Measurements from ENCODE around the gene DNAH1. TPM values are rescaled to one million over a fixed set of nuclear protein-coding genes. Genes with fewer than 3 reads are reported as not detected.

Gene DNAH1
- total RNA-seq, 1 experiment from 2014 or later = 5.9 TPM

- Histone ChIP-seq H3K9me2 (ENCODE audit: insufficient read depth) (no peaks in the 10 kb centered on the region), H3K4me1 (replicated peaks; ENCODE audit: insufficient read depth) (no peaks in the 10 kb centered on the region), H2AFZ (no peak overlapping the region), H3K27ac (no peak overlapping the region), H3K9me3 (ENCODE audit: insufficient read depth, low read depth) (no peaks in the 10 kb centered on the region), H4K20me1 (ENCODE audit: insufficient read depth) (no peaks in the 10 kb centered on the region), H3F3A (ENCODE audit: insufficient read depth, low read depth) (no peaks in the 10 kb centered on the region), H3K27me3 (ENCODE audit: insufficient read depth, low read depth) (no peaks in the 10 kb centered on the region), H3K4me2 (no peak overlapping the region), H3K36me3 (ENCODE audit: low read depth) (no peaks in the 10 kb centered on the region), H3K4me3 (no peak overlapping the region), H3K79me2 (ENCODE audit: low read depth) (no peaks in the 10 kb centered on the region)
- intact Hi-C loops (cut with micrococcal nuclease; ENCODE audit: unreplicated experiment) = no loop called here
- no peak for TF ChIP-seq EZH2 (IDR thresholded peaks at IDR 0.05; ENCODE audit: low read depth)
- no peak for TF ChIP-seq CTCF (conservative IDR thresholded peaks at IDR 0.05)
- DNase-seq = no peak
- no TSS peak for BruUV-seq (replicated peaks)
- POLR2A ChIA-PET (ENCODE audit: unreplicated experiment) = no interaction called here
- CTCF ChIA-PET = no interaction called here
These were observed 33.7 kb downstream of the DNAH1 start for GRCh38 chr3:52349611-52350395.

GRCh38 chr3:52350416-52350815, 34.3 kb downstream of the DNAH1 start:
- H3K4me3 ChIP-seq = no peak overlapping the region
- intact Hi-C loops (cut with micrococcal nuclease; ENCODE audit: unreplicated experiment) = no loop called here
- TF ChIP-seq CTCF (conservative IDR thresholded peaks at IDR 0.05) (no peak), EZH2 (IDR thresholded peaks at IDR 0.05; ENCODE audit: low read depth) (no peak)
- ChIA-PET POLR2A (ENCODE audit: unreplicated experiment) (no interaction called here), CTCF (no interaction called here)
- H3K27me3 ChIP-seq (ENCODE audit: insufficient read depth, low read depth) = no peaks in the 10 kb centered on the region
- no peak overlapping the region for H2AFZ ChIP-seq
- no peaks in the 10 kb centered on the region for H3K79me2 ChIP-seq (ENCODE audit: low read depth)
- H3F3A ChIP-seq (ENCODE audit: insufficient read depth, low read depth) = no peaks in the 10 kb centered on the region
- H3K27ac ChIP-seq = no peak overlapping the region
- no peaks in the 10 kb centered on the region for H3K9me3 ChIP-seq (ENCODE audit: insufficient read depth, low read depth)
- H4K20me1 ChIP-seq (ENCODE audit: insufficient read depth) = no peaks in the 10 kb centered on the region
- DNase-seq = no peak
- H3K36me3 ChIP-seq (ENCODE audit: low read depth) = no peaks in the 10 kb centered on the region
- H3K9me2 ChIP-seq (ENCODE audit: insufficient read depth) = no peaks in the 10 kb centered on the region
- no TSS peak for BruUV-seq (replicated peaks)
- H3K4me2 ChIP-seq = no peak overlapping the region
- H3K4me1 ChIP-seq (replicated peaks; ENCODE audit: insufficient read depth) = no peaks in the 10 kb centered on the region

- BruUV-seq (replicated peaks) = no TSS peak
- POLR2A ChIA-PET (ENCODE audit: unreplicated experiment) = no interaction called here
- no peaks in the 10 kb centered on the region for H3K36me3 ChIP-seq (ENCODE audit: low read depth)
These were observed 35.1 kb downstream of the DNAH1 start for GRCh38 chr3:52350981-52351761.

More at GRCh38 chr3:52350981-52351761, 35.1 kb downstream of the DNAH1 start:
- TF ChIP-seq EZH2 (IDR thresholded peaks at IDR 0.05; ENCODE audit: low read depth) = no peak
- no peak for TF ChIP-seq CTCF (conservative IDR thresholded peaks at IDR 0.05)
- Histone ChIP-seq H3K4me1 (replicated peaks; ENCODE audit: insufficient read depth) (no peaks in the 10 kb centered on the region), H3K27me3 (ENCODE audit: insufficient read depth, low read depth) (no peaks in the 10 kb centered on the region), H3K9me3 (ENCODE audit: insufficient read depth, low read depth) (no peaks in the 10 kb centered on the region), H3K4me2 (no peak overlapping the region), H2AFZ (no peak overlapping the region), H3K27ac (no peak overlapping the region), H4K20me1 (ENCODE audit: insufficient read depth) (no peaks in the 10 kb centered on the region), H3K79me2 (ENCODE audit: low read depth) (no peaks in the 10 kb centered on the region), H3F3A (ENCODE audit: insufficient read depth, low read depth) (no peaks in the 10 kb centered on the region), H3K4me3 (no peak overlapping the region), H3K9me2 (ENCODE audit: insufficient read depth) (no peaks in the 10 kb centered on the region)
- CTCF ChIA-PET = no interaction called here
- no peak for DNase-seq
- intact Hi-C loops (cut with micrococcal nuclease; ENCODE audit: unreplicated experiment) = no loop called here

All from PC-9 (cell line).